H9 (cell line): ENCODE data around the gene ABCA7. TPM values are rescaled to one million over a fixed set of nuclear protein-coding genes. Genes with fewer than 3 reads are reported as not detected.

Source experiments
- DNase-seq: peaks from one replicate; pipeline ENCODE4 v3.0.0-alpha.2; 2017
- H2AFZ ChIP-seq: one replicate; pipeline ENCODE4 v1.6.1; 2013; ENCODE audit warnings: mild to moderate bottlenecking, low read length, control low read depth, moderate library complexity
- H2AK5ac ChIP-seq: 2 replicates; pipeline ENCODE4 v1.6.1; 2013; ENCODE audit warnings: low read length, control low read depth, mixed read lengths; ENCODE audit not compliant: insufficient read length
- H2BK120ac ChIP-seq: one replicate; pipeline ENCODE4 v1.6.1; 2013; ENCODE audit warnings: low read depth, mild to moderate bottlenecking, low read length, control low read depth, inconsistent platforms; ENCODE audit not compliant: poor library complexity, severe bottlenecking
- H2BK12ac ChIP-seq: 2 replicates; pipeline ENCODE4 v1.6.1; 2013; ENCODE audit warnings: low read length, control low read depth, mixed read lengths, low read depth; ENCODE audit not compliant: insufficient read length
- H2BK15ac ChIP-seq: 2 replicates; pipeline ENCODE4 v1.6.1; 2013; ENCODE audit warnings: low read depth, low read length, control low read depth
- H2BK20ac ChIP-seq: one replicate; pipeline ENCODE4 v1.6.1; 2013; ENCODE audit warnings: low read depth, mild to moderate bottlenecking, low read length, control low read depth, inconsistent platforms; ENCODE audit not compliant: poor library complexity, severe bottlenecking
- H2BK5ac ChIP-seq: 2 replicates; pipeline ENCODE4 v1.6.1; 2013; ENCODE audit warnings: low read length, control low read depth, mixed read lengths; ENCODE audit not compliant: insufficient read length
- H3K14ac ChIP-seq: 2 replicates; pipeline ENCODE4 v1.6.1; 2013; ENCODE audit warnings: low read length, control low read depth; ENCODE audit not compliant: insufficient read depth
- H3K18ac ChIP-seq: 2 replicates; pipeline ENCODE4 v1.6.1; 2013; ENCODE audit warnings: low read depth, mild to moderate bottlenecking, mixed read lengths, low read length, control low read depth; ENCODE audit not compliant: insufficient read length
- H3K23ac ChIP-seq: 2 replicates; pipeline ENCODE4 v1.6.1; 2013; ENCODE audit warnings: low read length, control low read depth, mixed read lengths, low read depth; ENCODE audit not compliant: insufficient read length
- H3K23me2 ChIP-seq: 2 replicates; pipeline ENCODE4 v1.6.1; 2013; ENCODE audit warnings: low read depth, mild to moderate bottlenecking, mixed read lengths, low read length, control low read depth; ENCODE audit not compliant: insufficient read length, poor library complexity, severe bottlenecking
- H3K27ac ChIP-seq: 2 replicates; pipeline ENCODE4 v1.5.1; 2013; ENCODE audit warnings: low read length, control low read depth, mixed read lengths, low read depth; ENCODE audit not compliant: insufficient read length
- H3K27me3 ChIP-seq: 2 replicates; pipeline ENCODE4 v1.6.1; 2013; ENCODE audit warnings: low read length, control low read depth, inconsistent platforms; ENCODE audit not compliant: insufficient read depth
- H3K4ac ChIP-seq: 2 replicates; pipeline ENCODE4 v1.6.1; 2013; ENCODE audit warnings: low read depth, mild to moderate bottlenecking, control low read depth, inconsistent platforms, low read length, moderate library complexity
- H3K4me1 ChIP-seq: 2 replicates; pipeline ENCODE4 v1.6.1; 2013; ENCODE audit warnings: low read length, control low read depth, inconsistent platforms; ENCODE audit not compliant: insufficient read depth
- H3K4me2 ChIP-seq: 2 replicates; pipeline ENCODE4 v1.6.1; 2013; ENCODE audit warnings: low read length, control low read depth, mixed read lengths; ENCODE audit not compliant: insufficient read length, insufficient read depth
- H3K56ac ChIP-seq: 2 replicates; pipeline ENCODE4 v1.6.1; 2013; ENCODE audit warnings: low read depth, mild to moderate bottlenecking, mixed read lengths, low read length, control low read depth; ENCODE audit not compliant: insufficient read length
- H3K79me1 ChIP-seq: 2 replicates; pipeline ENCODE4 v1.6.1; 2013; ENCODE audit warnings: low read depth, mild to moderate bottlenecking, moderate library complexity, low read length, control low read depth, inconsistent platforms; ENCODE audit not compliant: insufficient read depth, poor library complexity, severe bottlenecking
- H3K79me2 ChIP-seq: 2 replicates; pipeline ENCODE4 v1.6.1; 2013; ENCODE audit warnings: low read length, control low read depth, inconsistent platforms; ENCODE audit not compliant: insufficient read depth
- H3K9ac ChIP-seq: 2 replicates; pipeline ENCODE4 v1.6.1; 2013; ENCODE audit warnings: low read length, control low read depth, mixed read lengths; ENCODE audit not compliant: insufficient read length; ENCODE audit errors: extremely low read depth
- H3K9me3 ChIP-seq: one replicate; pipeline ENCODE4 v1.6.1; 2013; ENCODE audit warnings: low read depth, low read length, inconsistent platforms; ENCODE audit not compliant: control insufficient read depth
- H3T11ph ChIP-seq: one replicate; pipeline ENCODE4 v1.6.1; 2013; ENCODE audit warnings: mild to moderate bottlenecking, low read length, control low read depth, inconsistent platforms
- H4K20me1 ChIP-seq: one replicate; pipeline ENCODE4 v1.6.1; 2013; ENCODE audit not compliant: control insufficient read depth, insufficient read length, insufficient read depth
- H4K5ac ChIP-seq: 2 replicates; pipeline ENCODE4 v1.6.1; 2013; ENCODE audit warnings: low read depth, mild to moderate bottlenecking, mixed read lengths, low read length, control low read depth; ENCODE audit not compliant: insufficient read length
- H4K8ac ChIP-seq: replicated peaks from 2 replicates; pipeline ENCODE4 v1.6.1; 2013; ENCODE audit warnings: low read length, control low read depth, mixed read lengths, low read depth; ENCODE audit not compliant: insufficient read length
- H4K91ac ChIP-seq: 2 replicates; pipeline ENCODE4 v1.6.1; 2013; ENCODE audit warnings: low read depth, mild to moderate bottlenecking, moderate library complexity, mixed read lengths, low read length, control low read depth; ENCODE audit not compliant: insufficient read length
- H3K27ac Mint-ChIP-seq, 3 experiments: 2 replicates in 2 of 3; 3 replicates in 1 of 3; pipeline ENCODE4 v1.8.0; 2020 to 2021; ENCODE audit warnings: mixed read lengths in 3 of 3, mild to moderate bottlenecking in 1 of 3, moderate library complexity in 1 of 3
- H3K27me3 Mint-ChIP-seq: 2 replicates; pipeline ENCODE4 v1.8.0; 2021; ENCODE audit warnings: low read depth, mild to moderate bottlenecking, moderate library complexity, mixed read lengths
- H3K36me3 Mint-ChIP-seq, 3 experiments: 2 replicates in 2 of 3; 3 replicates in 1 of 3; pipeline ENCODE4 v1.8.0; 2020 to 2021; ENCODE audit warnings: low read depth in 3 of 3, mixed read lengths in 3 of 3; ENCODE audit not compliant: insufficient read depth in 1 of 3
- H3K4me1 Mint-ChIP-seq, 2 experiments: 2 replicates each; pipeline ENCODE4 v1.8.0; 2020; ENCODE audit warnings: mixed read lengths in 2 of 2
- H3K4me3 Mint-ChIP-seq, 2 experiments: 2 replicates in 1 of 2; 3 replicates in 1 of 2; pipeline ENCODE4 v1.8.0; 2020 to 2021; ENCODE audit warnings: mild to moderate bottlenecking in 2 of 2, mixed read lengths in 2 of 2, moderate library complexity in 1 of 2
- H3K9me3 Mint-ChIP-seq, 2 experiments: 2 replicates in 1 of 2; 3 replicates in 1 of 2; pipeline ENCODE4 v1.8.0; 2020; ENCODE audit warnings: mild to moderate bottlenecking in 2 of 2, mixed read lengths in 2 of 2, moderate library complexity in 1 of 2
- CTCF ChIP-seq: fragments of 200-600 bp; sonication (generic); conservative IDR thresholded peaks from 3 replicates; pipeline ENCODE4 v1.8.0; 2021; ENCODE audit warnings: antibody characterized with exemption, mild to moderate bottlenecking
- WGBS: extraction: QIAGEN DNeasy Blood & Tissue Kit; methylation state at CpG from one replicate; pipeline ENCODE4 v1.1.7; 2013; ENCODE audit warnings: missing lambda C conversion rate, low lambda C conversion rate, mixed read lengths; ENCODE audit not compliant: insufficient read length; ENCODE audit errors: extremely low coverage; 5-methylcytosine and 5-hydroxymethylcytosine counted together
- total RNA-seq: library from RNA; stranded (reverse); gene quantifications from 2 replicates; pipeline ENCODE4 v1.2.1, GENCODE V29; 2021

The ABCA7 gene
- total RNA-seq, 1 experiment from 2014 or later = 34.6 TPM

DNA sequence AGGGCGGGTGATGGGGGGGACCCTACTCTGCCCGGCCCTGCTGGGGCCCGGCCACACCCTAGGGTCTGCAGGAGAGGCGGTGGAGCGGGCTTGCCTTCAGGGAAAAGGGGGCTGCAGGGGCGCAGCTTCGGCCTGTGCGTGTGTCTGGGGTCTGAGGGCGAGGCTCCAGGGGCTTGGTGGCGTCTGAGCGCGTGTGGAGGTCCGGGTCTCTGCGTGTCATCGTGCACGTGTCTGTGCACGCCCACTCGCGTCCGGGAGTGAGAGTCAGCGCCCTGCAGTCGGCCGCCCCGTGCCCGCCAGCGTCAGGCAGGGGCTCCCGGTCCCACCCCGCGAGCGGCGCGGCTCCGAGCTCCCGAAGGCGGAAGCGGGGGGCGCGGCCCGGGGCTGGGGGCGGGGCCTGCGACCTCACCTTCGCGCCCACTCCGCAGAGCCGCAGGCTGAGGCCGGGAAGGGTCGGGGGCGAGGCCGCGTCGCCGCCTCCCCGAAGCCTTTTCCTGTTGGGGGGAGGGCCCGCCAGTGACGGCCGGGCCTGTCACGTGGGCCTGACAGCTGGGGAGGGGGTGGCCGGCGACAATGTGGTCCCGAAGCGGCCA, 26.9 kb downstream of the ABCA7 start, which contains the start of gene ARHGAP45:
Gene ARHGAP45, plus strand, starts transcription at position 420 of the 593 bp plus-strand sequence. CDS start 239 bp downstream, outside the sequence.
- peaks cover 44% of the 10 kb centered on the region for H3K27me3 Mint-ChIP-seq
- DNase-seq = no peak
- peaks cover 5% of the 10 kb centered on the region; the same call in 1 of the 2 replicates for H3K4me1 ChIP-seq
- no peaks in the 10 kb centered on the region for H4K20me1 ChIP-seq
- H3K4me2 ChIP-seq = peak within 1 kb of the TSS; percentile 32
- TF ChIP-seq CTCF = no peak
- no peaks in the 10 kb centered on the region for H3K9me3 ChIP-seq
- H2AFZ ChIP-seq = no peak within 1 kb of the TSS
- H4K8ac ChIP-seq = no peak within 1 kb of the TSS
- no peaks in the 10 kb centered on the region; the same call in 1 of the 2 replicates for H3K27me3 ChIP-seq
- no peak within 1 kb of the TSS for H3K18ac ChIP-seq
- H3K27ac Mint-ChIP-seq = no peak within 1 kb of the TSS
- H3K56ac ChIP-seq = no peak within 1 kb of the TSS
- H2AK5ac ChIP-seq = no peak within 1 kb of the TSS
- no peak within 1 kb of the TSS for H3K27ac ChIP-seq
- WGBS = no CpG with 5 or more reads among the region's 61 CpGs
- H3K79me2 ChIP-seq = no peaks in the 10 kb centered on the region
- no peaks in the 10 kb centered on the region for H3K9me3 Mint-ChIP-seq
- H2BK5ac ChIP-seq = no peak within 1 kb of the TSS
- H4K91ac ChIP-seq = no peak within 1 kb of the TSS
- H3K23ac ChIP-seq = no peak within 1 kb of the TSS
- no peak within 1 kb of the TSS for H3T11ph ChIP-seq
- H4K5ac ChIP-seq = no peak within 1 kb of the TSS
- H3K4ac ChIP-seq = no peak within 1 kb of the TSS
- no peak within 1 kb of the TSS for H2BK12ac ChIP-seq
- no peak within 1 kb of the TSS for H3K9ac ChIP-seq
- H3K23me2 ChIP-seq = peaks cover 25% of the 10 kb centered on the region
- H3K4me3 Mint-ChIP-seq = peak within 1 kb of the TSS; percentile 53 to 76
- H2BK15ac ChIP-seq = no peak within 1 kb of the TSS
- no peak within 1 kb of the TSS for H2BK20ac ChIP-seq
- no peaks in the 10 kb centered on the region for H3K79me1 ChIP-seq
- H3K4me1 Mint-ChIP-seq = peaks cover 14 to 35% of the 10 kb centered on the region in 2 experiments
- no peaks in the 10 kb centered on the region for H3K36me3 Mint-ChIP-seq
- H3K14ac ChIP-seq = no peak within 1 kb of the TSS; the same call in 1 of the 2 replicates
- no peak within 1 kb of the TSS for H2BK120ac ChIP-seq
